HuH-7 (cell line): Measurements from ENCODE around the gene HNRNPH3.
"Not testable (repeated sequence)": the region's sequence is repeated elsewhere in the genome, so short reads cannot be mapped to it uniquely, and the experiment has no call there.

ENCODE experiments used
- DNase-seq: peaks from one replicate; pipeline ENCODE4 v3.0.0; 2011; ENCODE audit warnings: low spot score

HNRNPH3 gene

GRCh38 chr10:68331455-68332258, at the start of gene HNRNPH3:
TSS of gene HNRNPH3 (plus strand) at chr10:68332064. CDS start at chr10:68337222, 5,158 bp downstream.
- DNase-seq: peak; percentile 82

GRCh38 chr10:68284062-68285001, 47.5 kb upstream of the HNRNPH3 start:
- no peak for DNase-seq

- DNase-seq: no peak
Measured at GRCh38 chr10:68288717-68289116, 43.1 kb upstream of the HNRNPH3 start.

- no peak for DNase-seq
Measured at GRCh38 chr10:68290736-68291135, 41.1 kb upstream of the HNRNPH3 start.

- no peak for DNase-seq
Measured at GRCh38 chr10:68296843-68297663, 34.8 kb upstream of the HNRNPH3 start.

GRCh38 chr10:68301301-68301700, 30.6 kb upstream of the HNRNPH3 start:
- DNase-seq: no peak

GRCh38 chr10:68301790-68302502, 29.9 kb upstream of the HNRNPH3 start:
- DNase-seq: peak; percentile 11

- no peak for DNase-seq
Measured at GRCh38 chr10:68302503-68302823, 29.4 kb upstream of the HNRNPH3 start.

GRCh38 chr10:68302871-68303270, 29.0 kb upstream of the HNRNPH3 start:
- DNase-seq: no peak

- no peak for DNase-seq
Measured at GRCh38 chr10:68303849-68304412, 27.9 kb upstream of the HNRNPH3 start.

- no peak for DNase-seq
Measured at GRCh38 chr10:68305854-68306253, 26.0 kb upstream of the HNRNPH3 start.

GRCh38 chr10:68310531-68310930, 21.3 kb upstream of the HNRNPH3 start:
- DNase-seq: no peak

GRCh38 chr10:68314930-68315329, 16.9 kb upstream of the HNRNPH3 start:
- DNase-seq: not testable (repeated sequence)

- DNase-seq: no peak
Measured at GRCh38 chr10:68315582-68315981, 16.3 kb upstream of the HNRNPH3 start.

GRCh38 chr10:68318331-68319059, 13.4 kb upstream of the HNRNPH3 start:
- DNase-seq: no peak

- DNase-seq: not testable (repeated sequence)
Measured at GRCh38 chr10:68324396-68324795, 7.5 kb upstream of the HNRNPH3 start.

GRCh38 chr10:68327889-68328786, 3.7 kb upstream of the HNRNPH3 start:
- DNase-seq: peak; percentile 48

GRCh38 chr10:68329506-68329861, 2.4 kb upstream of the HNRNPH3 start:
- no peak for DNase-seq

GRCh38 chr10:68330852-68331454, 911 bp upstream of the HNRNPH3 start:
- no peak for DNase-seq
